Activated T-cell treated with anti-CD3 and anti-CD28 coated beads, Interleukin-2, amount 50 U/mL, for 4 hours (primary cell): ENCODE measurements around the gene IPO9. TPM values are rescaled to one million over a fixed set of nuclear protein-coding genes. Genes with fewer than 3 reads are reported as not detected.
A peak's percentile ranks its signal among the peaks of the same experiment; 100 is the strongest.
"Not testable (repeated sequence)": the region's sequence is repeated elsewhere in the genome, so short reads cannot be mapped to it uniquely, and the experiment has no call there.

Experiments used
- ATAC-seq, 2 donors: fragments of 200-7000 bp; cut with Tn5 transposase; one replicate each; pipeline ENCODE4 v1.10.0; 2021
- DNase-seq: peaks from one replicate; pipeline ENCODE4 v3.0.0-alpha.2; 2020
- H3K27me3 Mint-ChIP-seq: one replicate; pipeline ENCODE4 v1.8.0; 2021; ENCODE audit warnings: low read depth, mixed read lengths
- H3K36me3 Mint-ChIP-seq: one replicate; pipeline ENCODE4 v1.8.0; 2022; ENCODE audit warnings: mixed read lengths; ENCODE audit not compliant: insufficient read depth
- H3K4me1 Mint-ChIP-seq: one replicate; pipeline ENCODE4 v1.8.0; 2021; ENCODE audit warnings: low read depth, mixed read lengths
- H3K4me3 Mint-ChIP-seq: one replicate; pipeline ENCODE4 v1.8.0; 2021; ENCODE audit warnings: mild to moderate bottlenecking, moderate library complexity, mixed read lengths
- H3K9me3 Mint-ChIP-seq: one replicate; pipeline ENCODE4 v1.8.0; 2021; ENCODE audit warnings: mixed read lengths
- total RNA-seq, 3 donors: library from RNA; stranded (reverse); gene quantifications; one replicate each; pipeline ENCODE4 v1.2.1, GENCODE V29; 2021

The IPO9 gene
- total RNA-seq, 3 donors from 2014 or later: 45.4 to 48.3 (median 46.9) TPM

DNA sequence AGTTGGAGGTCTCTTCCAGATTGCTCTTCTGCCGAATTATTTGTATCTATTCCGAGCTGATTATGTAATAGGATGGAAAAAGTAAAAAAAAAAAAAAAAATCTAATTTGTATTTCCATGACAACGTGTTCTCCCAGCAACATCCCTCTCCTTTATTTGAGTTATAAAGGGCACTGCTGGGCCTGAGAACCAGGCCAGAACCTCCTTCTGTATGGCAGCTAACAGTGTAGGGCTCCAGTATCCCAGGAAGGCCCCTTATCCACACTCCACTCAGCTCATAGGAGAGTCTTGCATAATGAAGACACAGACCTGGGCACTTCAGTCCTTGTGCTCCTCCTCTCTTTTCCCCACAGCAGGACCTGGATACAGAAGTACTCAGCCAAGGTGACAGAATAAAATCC lies 3.7 kb upstream of the IPO9 start:
- ATAC-seq: no peak
- DNase-seq: no peak
- Mint-ChIP-seq H3K9me3 (no peaks in the 10 kb centered on the region), H3K4me1 (peaks cover 14% of the 10 kb centered on the region), H3K4me3 (no peak overlapping the region), H3K27me3 (no peaks in the 10 kb centered on the region), H3K36me3 (peaks cover 3% of the 10 kb centered on the region)

GRCh38 chr1:201826830-201827229 lies 2.1 kb upstream of the IPO9 start:
- H3K4me3 Mint-ChIP-seq: no peak overlapping the region
- peaks cover 3% of the 10 kb centered on the region for H3K36me3 Mint-ChIP-seq
- DNase-seq: no peak
- no peaks in the 10 kb centered on the region for H3K9me3 Mint-ChIP-seq
- ATAC-seq: no peak
- no peaks in the 10 kb centered on the region for H3K27me3 Mint-ChIP-seq
- peaks cover 29% of the 10 kb centered on the region for H3K4me1 Mint-ChIP-seq

GRCh38 chr1:201827321-201828216 lies 1.4 kb upstream of the IPO9 start:
- Mint-ChIP-seq H3K4me3 (no peak overlapping the region), H3K27me3 (no peaks in the 10 kb centered on the region), H3K36me3 (peaks cover 3% of the 10 kb centered on the region), H3K9me3 (no peaks in the 10 kb centered on the region), H3K4me1 (peaks cover 33% of the 10 kb centered on the region)
- DNase-seq (no peak), ATAC-seq (no peak)

DNA sequence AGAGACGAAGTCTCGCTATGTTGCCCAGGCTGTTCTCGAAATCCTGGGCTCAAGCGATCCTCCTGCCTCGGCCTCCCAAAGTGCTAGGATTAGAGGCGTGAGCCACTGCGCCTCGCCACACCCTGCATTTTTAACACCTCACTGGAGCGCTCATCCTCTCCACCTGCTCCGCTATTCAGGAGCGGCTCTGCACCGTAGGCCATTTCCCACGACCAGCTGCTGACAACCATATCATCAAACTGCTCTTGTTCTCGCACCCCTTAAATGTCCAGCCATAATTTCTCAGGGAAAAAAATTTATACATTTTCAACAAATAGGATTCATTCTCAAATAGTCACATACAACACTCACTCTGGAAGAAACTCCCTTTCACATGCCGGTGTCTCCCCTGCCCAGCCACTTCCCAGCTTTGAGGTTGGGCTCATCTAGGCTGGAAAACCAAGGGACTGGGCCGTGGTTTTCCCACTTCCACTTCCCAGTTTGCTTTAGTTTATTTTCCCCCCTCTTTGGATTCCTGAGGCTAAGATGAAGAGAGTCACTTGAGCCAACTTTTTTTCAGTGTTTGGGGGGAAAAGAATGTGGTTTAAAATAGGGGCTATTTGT lies 639 bp upstream of the IPO9 start:
- Mint-ChIP-seq H3K27me3 (no peaks in the 10 kb centered on the region), H3K4me3 (peak overlapping the region; percentile 99), H3K4me1 (peaks cover 37% of the 10 kb centered on the region), H3K9me3 (no peaks in the 10 kb centered on the region), H3K36me3 (peaks cover 3% of the 10 kb centered on the region)
- ATAC-seq (no peak), DNase-seq (no peak)

- Mint-ChIP-seq H3K4me3 (peak overlapping the region; percentile 99), H3K4me1 (peaks cover 44% of the 10 kb centered on the region), H3K9me3 (no peaks in the 10 kb centered on the region), H3K27me3 (no peaks in the 10 kb centered on the region), H3K36me3 (peaks cover 3% of the 10 kb centered on the region)
- DNase-seq (no peak), ATAC-seq (no peak)
Measured at GRCh38 chr1:201831371-201831770, 2.4 kb downstream of the IPO9 start.

- no peak overlapping the region for H3K4me3 Mint-ChIP-seq
- DNase-seq (no peak), ATAC-seq (no peak)
- H3K36me3 Mint-ChIP-seq: peaks cover 7% of the 10 kb centered on the region
- no peaks in the 10 kb centered on the region for H3K27me3 Mint-ChIP-seq
- peaks cover 39% of the 10 kb centered on the region for H3K4me1 Mint-ChIP-seq
- H3K9me3 Mint-ChIP-seq: no peaks in the 10 kb centered on the region
Measured at GRCh38 chr1:201834621-201835020, 5.7 kb downstream of the IPO9 start.

DNA sequence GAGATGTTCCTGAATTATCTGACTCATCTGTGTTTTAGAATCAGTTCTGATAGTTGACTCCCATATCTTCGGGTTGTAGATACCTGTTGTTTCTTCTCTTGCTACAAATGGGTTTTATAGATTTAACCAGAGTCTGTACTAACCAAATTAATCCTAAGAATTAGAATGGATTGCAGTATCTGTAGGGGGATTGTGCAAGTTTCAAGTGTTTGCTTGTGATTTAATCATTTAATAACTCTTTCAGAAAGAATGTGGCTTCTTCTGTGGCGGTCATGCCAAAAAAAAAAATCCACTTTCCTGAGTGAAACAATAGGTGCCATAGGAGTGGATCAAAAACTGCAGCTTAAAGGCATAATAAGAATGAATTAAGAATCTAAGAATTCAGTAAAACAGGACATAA lies 9.4 kb downstream of the IPO9 start:
- no peak overlapping the region for H3K4me3 Mint-ChIP-seq

GRCh38 chr1:201839089-201839488 lies 10.1 kb downstream of the IPO9 start:
- not testable (repeated sequence) for H3K4me3 Mint-ChIP-seq, DNase-seq, H3K36me3 Mint-ChIP-seq, H3K9me3 Mint-ChIP-seq, H3K27me3 Mint-ChIP-seq, ATAC-seq
- H3K4me1 Mint-ChIP-seq: peaks cover 22% of the 10 kb centered on the region

More for the DNA sequence above, 9.4 kb downstream of the IPO9 start:
- H3K9me3 Mint-ChIP-seq: no peaks in the 10 kb centered on the region
- H3K27me3 Mint-ChIP-seq: no peaks in the 10 kb centered on the region
- no peak for DNase-seq
- no peak for ATAC-seq
- peaks cover 24% of the 10 kb centered on the region for H3K4me1 Mint-ChIP-seq
- peaks cover 6% of the 10 kb centered on the region for H3K36me3 Mint-ChIP-seq

DNA sequence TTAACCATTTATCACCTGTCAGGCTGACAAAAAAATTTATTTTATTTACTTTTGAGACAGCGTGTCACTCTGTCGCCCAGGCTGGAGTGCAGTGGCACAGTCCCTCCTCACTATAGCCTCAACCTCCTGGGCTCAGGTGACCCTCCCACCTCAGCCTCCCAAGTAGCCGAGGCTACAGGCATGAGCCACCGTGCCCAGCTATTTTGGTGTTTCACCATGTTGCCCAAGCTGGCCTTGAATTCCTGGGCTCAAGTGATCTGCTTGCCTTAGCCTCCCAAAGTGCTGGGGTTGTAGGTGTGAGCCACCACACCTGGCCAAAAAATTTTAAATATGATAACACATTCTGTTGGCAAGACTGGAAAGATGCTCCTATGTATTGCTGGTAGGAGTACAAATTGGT lies 11.1 kb downstream of the IPO9 start:
- no peaks in the 10 kb centered on the region for H3K27me3 Mint-ChIP-seq
- H3K4me1 Mint-ChIP-seq: peaks cover 20% of the 10 kb centered on the region
- DNase-seq (no peak), ATAC-seq (no peak)
- no peak overlapping the region for H3K4me3 Mint-ChIP-seq
- no peaks in the 10 kb centered on the region for H3K9me3 Mint-ChIP-seq
- H3K36me3 Mint-ChIP-seq: peaks cover 6% of the 10 kb centered on the region

DNA sequence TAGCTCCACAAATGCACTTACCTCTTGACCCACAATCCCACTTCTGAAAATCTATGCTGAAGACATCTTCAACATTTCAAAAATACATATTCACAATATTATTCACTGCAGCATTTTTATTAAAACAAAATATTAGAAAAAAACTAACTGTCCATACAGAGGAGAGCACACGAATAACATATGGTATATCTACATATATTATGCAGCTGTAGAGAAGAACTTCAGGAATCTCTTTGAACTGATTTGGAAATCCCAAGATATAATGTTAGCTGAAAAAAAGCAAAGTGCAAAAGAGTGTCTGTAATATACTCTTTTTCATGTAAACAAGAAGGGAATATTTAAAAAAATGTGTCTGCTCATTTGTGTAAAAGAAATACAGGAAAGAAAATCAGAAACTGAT lies 11.5 kb downstream of the IPO9 start:
- H3K9me3 Mint-ChIP-seq: no peaks in the 10 kb centered on the region
- H3K27me3 Mint-ChIP-seq: no peaks in the 10 kb centered on the region
- ATAC-seq: no peak
- H3K4me1 Mint-ChIP-seq: peaks cover 20% of the 10 kb centered on the region
- DNase-seq: no peak
- no peak overlapping the region for H3K4me3 Mint-ChIP-seq
- peaks cover 6% of the 10 kb centered on the region for H3K36me3 Mint-ChIP-seq

GRCh38 chr1:201841265-201841912 lies 12.4 kb downstream of the IPO9 start:
- H3K4me1 Mint-ChIP-seq: peaks cover 23% of the 10 kb centered on the region
- no peaks in the 10 kb centered on the region for H3K27me3 Mint-ChIP-seq
- no peak for ATAC-seq
- no peak overlapping the region for H3K4me3 Mint-ChIP-seq
- H3K36me3 Mint-ChIP-seq: peaks cover 6% of the 10 kb centered on the region
- no peak for DNase-seq
- H3K9me3 Mint-ChIP-seq: no peaks in the 10 kb centered on the region

- no peak for ATAC-seq
- no peak for DNase-seq
- Mint-ChIP-seq H3K9me3 (no peaks in the 10 kb centered on the region), H3K4me3 (no peak overlapping the region), H3K36me3 (peaks cover 7% of the 10 kb centered on the region), H3K4me1 (peaks cover 25% of the 10 kb centered on the region), H3K27me3 (no peaks in the 10 kb centered on the region)
Measured at GRCh38 chr1:201842472-201843027, 13.6 kb downstream of the IPO9 start.

GRCh38 chr1:201845331-201846083 lies 16.6 kb downstream of the IPO9 start:
- DNase-seq: no peak
- peaks cover 13% of the 10 kb centered on the region for H3K36me3 Mint-ChIP-seq
- no peaks in the 10 kb centered on the region for H3K27me3 Mint-ChIP-seq
- ATAC-seq: no peak
- H3K4me3 Mint-ChIP-seq: no peak overlapping the region
- peaks cover 17% of the 10 kb centered on the region for H3K4me1 Mint-ChIP-seq
- H3K9me3 Mint-ChIP-seq: no peaks in the 10 kb centered on the region

- Mint-ChIP-seq H3K9me3 (no peaks in the 10 kb centered on the region), H3K4me3 (no peak overlapping the region), H3K27me3 (no peaks in the 10 kb centered on the region), H3K36me3 (peaks cover 23% of the 10 kb centered on the region), H3K4me1 (peaks cover 10% of the 10 kb centered on the region)
- ATAC-seq (no peak), DNase-seq (no peak)
Measured at GRCh38 chr1:201847150-201847549, 18.2 kb downstream of the IPO9 start.
